IMR-90 (cell line): ENCODE measurements around the gene LMOD2. TPM values are rescaled to one million over a fixed set of nuclear protein-coding genes. Genes with fewer than 3 reads are reported as not detected.

Source experiments
- ATAC-seq: fragments of 200-7000 bp; cut with Tn5 transposase; 2 replicates; pipeline ENCODE4 v1.9.1; 2020; ENCODE audit warnings: low read depth, mild to moderate bottlenecking, moderate library complexity
- BruUV-seq: library from RNA; stranded (reverse); fragments of 400-500 nt; replicated peaks from 2 replicates; lab custom pipeline; 2021; lab: Mats Ljungman, UMichigan
- CTCF ChIA-PET: fragments of 300-600 bp; formaldehyde crosslinking; extraction: SDS; loops from one replicate; lab custom pipeline; 2021; ENCODE audit warnings: antibody characterized with exemption; lab: Yijun Ruan, JAX
- POLR2A ChIA-PET: fragments of 300-600 bp; sonication (Branson Sonifier 250); formaldehyde crosslinking; loops from one replicate; lab custom pipeline; 2022; ENCODE audit warnings: antibody characterized with exemption; ENCODE audit not compliant: unreplicated experiment; lab: Charles Lee
- DNase-seq: peaks from one replicate; pipeline ENCODE4 v3.0.0; 2013
- H2AFZ ChIP-seq: replicated peaks from 2 replicates; pipeline ENCODE3; 2013; ENCODE audit warnings: low read length, mild to moderate bottlenecking; ENCODE audit not compliant: poor library complexity
- H2AK5ac ChIP-seq: 2 replicates; pipeline ENCODE4 v1.6.1; 2013; ENCODE audit warnings: low read depth, low read length, inconsistent platforms
- H2AK9ac ChIP-seq: replicated peaks from 2 replicates; pipeline ENCODE3; 2013; ENCODE audit warnings: mild to moderate bottlenecking, low read depth, low read length, moderate library complexity; ENCODE audit not compliant: poor library complexity
- H2BK120ac ChIP-seq: 2 replicates; pipeline ENCODE4 v1.6.1; 2013; ENCODE audit warnings: low read depth, low read length, inconsistent platforms
- H2BK15ac ChIP-seq: 3 replicates; pipeline ENCODE4 v1.6.1; 2013; ENCODE audit warnings: low read depth, low read length, inconsistent platforms
- H2BK20ac ChIP-seq: 2 replicates; pipeline ENCODE4 v1.6.1; 2013; ENCODE audit warnings: low read depth, mild to moderate bottlenecking, inconsistent platforms, low read length, moderate library complexity
- H2BK5ac ChIP-seq: 2 replicates; pipeline ENCODE4 v1.6.1; 2013; ENCODE audit warnings: mild to moderate bottlenecking, low read depth, low read length, inconsistent platforms; ENCODE audit not compliant: poor library complexity, severe bottlenecking
- H3K14ac ChIP-seq: replicated peaks from 2 replicates; pipeline ENCODE4 v1.6.1; 2013; ENCODE audit warnings: low read depth, low read length, inconsistent platforms
- H3K18ac ChIP-seq: 2 replicates; pipeline ENCODE4 v1.6.1; 2013; ENCODE audit warnings: low read depth, low read length, control low read depth
- H3K23ac ChIP-seq: 2 replicates; pipeline ENCODE4 v1.6.1; 2013; ENCODE audit warnings: low read depth, low read length, inconsistent platforms
- H3K27ac ChIP-seq: 2 replicates; pipeline ENCODE4 v1.5.1; 2013; ENCODE audit warnings: mild to moderate bottlenecking, control low read depth, low read length; ENCODE audit not compliant: insufficient read depth
- H3K27me3 ChIP-seq: 2 replicates; pipeline ENCODE4 v1.6.1; 2013; ENCODE audit warnings: low read length; ENCODE audit not compliant: control insufficient read depth, insufficient read depth
- H3K36me3 ChIP-seq: 2 replicates; pipeline ENCODE4 v1.6.1; 2013; ENCODE audit warnings: low read length, mixed read lengths; ENCODE audit not compliant: control insufficient read depth, insufficient read depth
- H3K4ac ChIP-seq: 2 replicates; pipeline ENCODE4 v1.6.1; 2013; ENCODE audit warnings: low read depth, low read length, inconsistent platforms
- H3K4me1 ChIP-seq: 2 replicates; pipeline ENCODE4 v1.6.1; 2013; ENCODE audit warnings: low read length, mixed read lengths; ENCODE audit not compliant: control insufficient read depth, insufficient read depth
- H3K4me2 ChIP-seq: 2 replicates; pipeline ENCODE4 v1.6.1; 2013; ENCODE audit warnings: low read depth, mild to moderate bottlenecking, control low read depth, low read length, moderate library complexity
- H3K4me3 ChIP-seq: 2 replicates; pipeline ENCODE4 v1.5.1; 2013; ENCODE audit warnings: low read depth, mild to moderate bottlenecking, control low read depth, low read length, moderate library complexity; ENCODE audit not compliant: insufficient read depth
- H3K56ac ChIP-seq: 2 replicates; pipeline ENCODE4 v1.6.1; 2013; ENCODE audit warnings: low read length, inconsistent platforms; ENCODE audit not compliant: insufficient read depth; ENCODE audit errors: extremely low read depth
- H3K79me1 ChIP-seq, 2 experiments: 2 replicates each; pipeline ENCODE4 v1.6.1; 2013; ENCODE audit warnings: low read length in 2 of 2, inconsistent platforms in 1 of 2, low read depth in 1 of 2
- H3K9ac ChIP-seq: 2 replicates; pipeline ENCODE4 v1.6.1; 2013; ENCODE audit warnings: low read depth, low read length, control low read depth
- H3K9me1 ChIP-seq: 2 replicates; pipeline ENCODE4 v1.6.1; 2013; ENCODE audit warnings: low read length, inconsistent platforms; ENCODE audit not compliant: insufficient read depth
- H3K9me3 ChIP-seq: 2 replicates; pipeline ENCODE4 v1.6.1; 2013; ENCODE audit warnings: low read length; ENCODE audit not compliant: control insufficient read depth, insufficient read depth
- H4K20me1 ChIP-seq: 2 replicates; pipeline ENCODE4 v1.6.1; 2013; ENCODE audit warnings: low read length, inconsistent platforms; ENCODE audit not compliant: insufficient read depth
- H4K5ac ChIP-seq: 2 replicates; pipeline ENCODE4 v1.6.1; 2013; ENCODE audit warnings: mild to moderate bottlenecking, low read depth, low read length, control low read depth
- H4K8ac ChIP-seq, 2 experiments: 2 replicates each; pipeline ENCODE4 v1.6.1; 2013; ENCODE audit warnings: low read depth in 2 of 2, low read length in 2 of 2, control low read depth in 1 of 2, inconsistent platforms in 1 of 2
- H4K91ac ChIP-seq: 2 replicates; pipeline ENCODE4 v1.6.1; 2013; ENCODE audit warnings: low read depth, low read length, inconsistent platforms; ENCODE audit not compliant: insufficient read depth
- BHLHE40 ChIP-seq: fragments of 150-350 bp; IDR thresholded peaks from 2 replicates; pipeline ENCODE4 v1.6.1; 2016; ENCODE audit warnings: mild to moderate bottlenecking, low read depth, low read length
- CEBPB ChIP-seq: IDR thresholded peaks from 2 replicates; pipeline ENCODE4 v1.6.1; 2012; ENCODE audit warnings: low read depth, low read length, improper control_type of control experiment
- CHD1 ChIP-seq: IDR thresholded peaks from 2 replicates; pipeline ENCODE4 v1.6.1; 2012; ENCODE audit warnings: low read depth, low read length, improper control_type of control experiment
- ELK1 ChIP-seq: fragments of 150-350 bp; IDR thresholded peaks from 2 replicates; pipeline ENCODE4 v1.6.1; 2016; ENCODE audit warnings: low read depth, mild to moderate bottlenecking, low read length, moderate library complexity, borderline replicate concordance
- FOS ChIP-seq: fragments of 150-350 bp; IDR thresholded peaks from 2 replicates; pipeline ENCODE4 v1.6.1; 2016; ENCODE audit warnings: low read depth, low read length
- MAFK ChIP-seq: IDR thresholded peaks from 2 replicates; pipeline ENCODE4 v1.6.1; 2012; ENCODE audit warnings: low read depth, low read length, improper control_type of control experiment
- MAZ ChIP-seq: IDR thresholded peaks from 2 replicates; pipeline ENCODE4 v1.6.1; 2012; ENCODE audit warnings: low read depth, mild to moderate bottlenecking, low read length, improper control_type of control experiment, moderate library complexity, borderline replicate concordance
- MXI1 ChIP-seq: IDR thresholded peaks from 2 replicates; pipeline ENCODE4 v1.6.1; 2012; ENCODE audit warnings: low read depth, mild to moderate bottlenecking, low read length, moderate library complexity, borderline replicate concordance
- NFE2L2 ChIP-seq: fragments of 150-350 bp; IDR thresholded peaks from 2 replicates; pipeline ENCODE4 v1.6.1; 2016; ENCODE audit warnings: low read depth, mild to moderate bottlenecking, low read length
- POLR2A ChIP-seq: IDR thresholded peaks from 2 replicates; pipeline ENCODE4 v1.6.1; 2012; ENCODE audit warnings: mild to moderate bottlenecking, low read depth, low read length
- RAD21 ChIP-seq: IDR thresholded peaks from 2 replicates; pipeline ENCODE4 v1.6.1; 2012; ENCODE audit warnings: low read length, improper control_type of control experiment
- RCOR1 ChIP-seq: IDR thresholded peaks from 2 replicates; pipeline ENCODE4 v1.6.1; 2012; ENCODE audit warnings: mild to moderate bottlenecking, low read length, improper control_type of control experiment; ENCODE audit not compliant: insufficient replicate concordance
- RFX5 ChIP-seq: IDR thresholded peaks from 2 replicates; pipeline ENCODE4 v1.8.0; 2012; ENCODE audit warnings: low read depth, mild to moderate bottlenecking, low read length, moderate library complexity
- SMC3 ChIP-seq: fragments of 150-350 bp; IDR thresholded peaks from 2 replicates; pipeline ENCODE4 v1.6.1; 2016; ENCODE audit warnings: low read depth, mild to moderate bottlenecking, antibody characterized with exemption, low read length, moderate library complexity
- WGBS, 2 experiments: methylation state at CpG; one replicate each; pipeline versions ENCODE4 v1.1.5 to v1.1.7; 2013; ENCODE audit warnings: missing lambda C conversion rate in 2 of 2; ENCODE audit not compliant: insufficient read length in 1 of 2; ENCODE audit errors: extremely low coverage in 2 of 2; 5-methylcytosine and 5-hydroxymethylcytosine counted together
- dilution Hi-C: fragments of 300-500 bp; cut with HindIII; formaldehyde crosslinking; loops from one replicate; pipeline ENCODE4 v1.14.3; 2018; ENCODE audit warnings: low sequenced_read_pairs; ENCODE audit not compliant: unreplicated experiment
- in situ Hi-C: fragments of 300-500 bp; cut with MboI; formaldehyde crosslinking; loops from 3 replicates; pipeline ENCODE4 v1.14.3; 2019; ENCODE audit warnings: low sequenced_read_pairs, inconsistent platforms, mixed read lengths
- intact Hi-C: fragments of 100-400 bp; cut with micrococcal nuclease; formaldehyde crosslinking; loops from 2 replicates; pipeline ENCODE4 v1.10.0; 2022
- polyA plus RNA-seq, 3 experiments: library from polyadenylated mRNA; depleted of rRNA; stranded (reverse); fragments of >200 nt; gene quantifications; 2 replicates each; pipeline ENCODE4 v1.2.3, GENCODE V29; 2012; ENCODE audit warnings: low replicate concordance in 1 of 3
- total RNA-seq: library from RNA; depleted of rRNA; stranded (reverse); fragments of >200 nt; gene quantifications from 2 replicates; pipeline ENCODE4 v1.2.3, GENCODE V29; 2012
- TF ChIP-seq, protein P1 (sequence below): conservative IDR thresholded peaks from 2 replicates; pipeline ENCODE4 v1.5.1; 2012; ENCODE audit warnings: mild to moderate bottlenecking, low read depth, low read length, improper control_type of control experiment
- TF ChIP-seq, protein P2 (sequence below): fragments of 150-350 bp; IDR thresholded peaks from 2 replicates; pipeline ENCODE4 v1.6.1; 2017; ENCODE audit warnings: mild to moderate bottlenecking, antibody characterized with exemption, low read length, low read depth

Gene LMOD2
- total and polyA plus RNA-seq, 2 of the 4 experiments (the other 2 are of a cell fraction), result not detected

GRCh38 chr7:123629281-123629680, 26.4 kb upstream of the LMOD2 start:
- ATAC-seq, result no peak
- POLR2A ChIA-PET, result no interaction called here
- TF ChIP-seq NFE2L2 (no peak), SMC3 (no peak), MAZ (no peak), BHLHE40 (no peak), CHD1 (no peak), POLR2A (no peak), RFX5 (no peak), MXI1 (no peak), CEBPB (no peak), RAD21 (no peak), ELK1 (no peak), MAFK (no peak), RCOR1 (no peak), FOS (no peak)
- TF ChIP-seq, protein P1, sequence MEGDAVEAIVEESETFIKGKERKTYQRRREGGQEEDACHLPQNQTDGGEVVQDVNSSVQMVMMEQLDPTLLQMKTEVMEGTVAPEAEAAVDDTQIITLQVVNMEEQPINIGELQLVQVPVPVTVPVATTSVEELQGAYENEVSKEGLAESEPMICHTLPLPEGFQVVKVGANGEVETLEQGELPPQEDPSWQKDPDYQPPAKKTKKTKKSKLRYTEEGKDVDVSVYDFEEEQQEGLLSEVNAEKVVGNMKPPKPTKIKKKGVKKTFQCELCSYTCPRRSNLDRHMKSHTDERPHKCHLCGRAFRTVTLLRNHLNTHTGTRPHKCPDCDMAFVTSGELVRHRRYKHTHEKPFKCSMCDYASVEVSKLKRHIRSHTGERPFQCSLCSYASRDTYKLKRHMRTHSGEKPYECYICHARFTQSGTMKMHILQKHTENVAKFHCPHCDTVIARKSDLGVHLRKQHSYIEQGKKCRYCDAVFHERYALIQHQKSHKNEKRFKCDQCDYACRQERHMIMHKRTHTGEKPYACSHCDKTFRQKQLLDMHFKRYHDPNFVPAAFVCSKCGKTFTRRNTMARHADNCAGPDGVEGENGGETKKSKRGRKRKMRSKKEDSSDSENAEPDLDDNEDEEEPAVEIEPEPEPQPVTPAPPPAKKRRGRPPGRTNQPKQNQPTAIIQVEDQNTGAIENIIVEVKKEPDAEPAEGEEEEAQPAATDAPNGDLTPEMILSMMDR, result no peak
- TF ChIP-seq, protein P2, sequence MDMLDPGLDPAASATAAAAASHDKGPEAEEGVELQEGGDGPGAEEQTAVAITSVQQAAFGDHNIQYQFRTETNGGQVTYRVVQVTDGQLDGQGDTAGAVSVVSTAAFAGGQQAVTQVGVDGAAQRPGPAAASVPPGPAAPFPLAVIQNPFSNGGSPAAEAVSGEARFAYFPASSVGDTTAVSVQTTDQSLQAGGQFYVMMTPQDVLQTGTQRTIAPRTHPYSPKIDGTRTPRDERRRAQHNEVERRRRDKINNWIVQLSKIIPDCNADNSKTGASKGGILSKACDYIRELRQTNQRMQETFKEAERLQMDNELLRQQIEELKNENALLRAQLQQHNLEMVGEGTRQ, result no peak

More at GRCh38 chr7:123629281-123629680, 26.4 kb upstream of the LMOD2 start:
- no peaks in the 10 kb centered on the region for H4K20me1 ChIP-seq
- no peak overlapping the region for H3K4me3 ChIP-seq
- H3K9me1 ChIP-seq, result peaks cover 3% of the 10 kb centered on the region; the same call in 1 of the 2 replicates
- H2BK15ac ChIP-seq, result no peak overlapping the region
- no peak overlapping the region for H4K5ac ChIP-seq
- CTCF ChIA-PET, result no interaction called here
- H3K36me3 ChIP-seq, result no peaks in the 10 kb centered on the region
- no peak overlapping the region for H2BK120ac ChIP-seq
- H4K91ac ChIP-seq, result no peak overlapping the region
- H3K27me3 ChIP-seq, result no peaks in the 10 kb centered on the region
- no peak overlapping the region for H3K56ac ChIP-seq
- no peak overlapping the region for H3K18ac ChIP-seq
- no peak overlapping the region for H2BK5ac ChIP-seq
- BruUV-seq, result no TSS peak
- no peak overlapping the region for H2AK5ac ChIP-seq
- H3K79me1 ChIP-seq, result no peaks in the 10 kb centered on the region
- dilution Hi-C loops (no loop called here), intact Hi-C loops (no loop called here), in situ Hi-C loops (loop anchor here (25.0 kb wide), 1 partner anchor 233 kb away; no protein-coding TSS in a partner anchor)
- H2AK9ac ChIP-seq, result no peak overlapping the region
- H3K4me2 ChIP-seq, result no peak overlapping the region
- H2BK20ac ChIP-seq, result no peak overlapping the region
- no peaks in the 10 kb centered on the region for H3K4me1 ChIP-seq
- no peak overlapping the region for H3K9ac ChIP-seq
- no CpG with 5 or more reads among the region's 1 CpG for WGBS, 2 experiments
- no peak overlapping the region for H2AFZ ChIP-seq
- H3K23ac ChIP-seq, result no peak overlapping the region
- H3K14ac ChIP-seq, result no peak overlapping the region
- H4K8ac ChIP-seq, result no peak overlapping the region
- no peak overlapping the region for H3K27ac ChIP-seq
- DNase-seq, result no peak
- H3K4ac ChIP-seq, result no peak overlapping the region
- H3K9me3 ChIP-seq, result no peaks in the 10 kb centered on the region
